Mesodermal cell (in vitro differentiated cells): ENCODE data around the gene HAUS1.
"Not testable (repeated sequence)": the region's sequence is repeated elsewhere in the genome, so short reads cannot be mapped to it uniquely, and the experiment has no call there.

ENCODE experiments used
- H3K27ac ChIP-seq: 2 replicates; pipeline ENCODE4 v1.7.0; 2013; ENCODE audit warnings: mild to moderate bottlenecking, low read depth, low read length, moderate library complexity; ENCODE audit not compliant: severe bottlenecking
- H3K36me3 ChIP-seq: 2 replicates; pipeline ENCODE4 v1.7.1; 2013; ENCODE audit warnings: mild to moderate bottlenecking, low read length, moderate library complexity; ENCODE audit not compliant: control insufficient read depth, insufficient read depth
- H3K4me1 ChIP-seq: one replicate; pipeline ENCODE4 v1.7.1; 2013; ENCODE audit warnings: mild to moderate bottlenecking, low read length; ENCODE audit not compliant: insufficient read depth, control insufficient read depth, poor library complexity, severe bottlenecking
- H3K4me3 ChIP-seq: 2 replicates; pipeline ENCODE4 v1.7.0; 2013; ENCODE audit warnings: low read length, control low read depth, mild to moderate bottlenecking; ENCODE audit not compliant: insufficient read depth, poor library complexity, severe bottlenecking; ENCODE audit errors: extremely low read depth
- H3K9me3 ChIP-seq: 2 replicates; pipeline ENCODE4 v1.7.1; 2013; ENCODE audit warnings: mild to moderate bottlenecking, low read length, moderate library complexity; ENCODE audit not compliant: control insufficient read depth
- WGBS, 2 experiments: methylation state at CpG; one replicate each; pipeline ENCODE4 v1.1.5; 2013; ENCODE audit warnings: missing lambda C conversion rate in 2 of 2; ENCODE audit not compliant: insufficient coverage in 2 of 2; 5-methylcytosine and 5-hydroxymethylcytosine counted together

The HAUS1 gene

DNA sequence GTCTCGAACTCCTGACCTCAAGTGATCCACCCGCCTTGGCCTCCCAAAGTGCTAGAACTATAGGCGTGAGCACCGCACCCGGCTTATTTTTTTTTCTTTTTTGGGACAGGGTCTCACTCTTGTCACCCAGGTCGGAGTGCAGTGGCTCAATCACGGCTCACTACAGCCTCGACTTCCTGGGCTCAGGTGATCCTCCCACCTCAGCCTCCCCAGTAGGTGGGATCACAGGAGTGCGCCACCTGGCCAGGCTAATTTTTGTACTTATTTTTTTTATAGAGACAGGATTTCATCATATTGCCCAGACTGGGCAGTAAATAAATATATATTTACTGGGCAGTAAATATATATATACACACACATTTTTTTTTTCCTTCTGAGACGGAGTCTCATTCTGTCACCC is 8.7 kb upstream of the HAUS1 start:
- 97% methylated on average over 9 of the region's 10 CpGs for WGBS, 2 experiments
- Histone ChIP-seq H3K4me1 (peaks cover 7% of the 10 kb centered on the region), H3K9me3 (no peaks in the 10 kb centered on the region), H3K36me3 (peaks cover 53% of the 10 kb centered on the region), H3K4me3 (no peak overlapping the region), H3K27ac (no peak overlapping the region)

DNA sequence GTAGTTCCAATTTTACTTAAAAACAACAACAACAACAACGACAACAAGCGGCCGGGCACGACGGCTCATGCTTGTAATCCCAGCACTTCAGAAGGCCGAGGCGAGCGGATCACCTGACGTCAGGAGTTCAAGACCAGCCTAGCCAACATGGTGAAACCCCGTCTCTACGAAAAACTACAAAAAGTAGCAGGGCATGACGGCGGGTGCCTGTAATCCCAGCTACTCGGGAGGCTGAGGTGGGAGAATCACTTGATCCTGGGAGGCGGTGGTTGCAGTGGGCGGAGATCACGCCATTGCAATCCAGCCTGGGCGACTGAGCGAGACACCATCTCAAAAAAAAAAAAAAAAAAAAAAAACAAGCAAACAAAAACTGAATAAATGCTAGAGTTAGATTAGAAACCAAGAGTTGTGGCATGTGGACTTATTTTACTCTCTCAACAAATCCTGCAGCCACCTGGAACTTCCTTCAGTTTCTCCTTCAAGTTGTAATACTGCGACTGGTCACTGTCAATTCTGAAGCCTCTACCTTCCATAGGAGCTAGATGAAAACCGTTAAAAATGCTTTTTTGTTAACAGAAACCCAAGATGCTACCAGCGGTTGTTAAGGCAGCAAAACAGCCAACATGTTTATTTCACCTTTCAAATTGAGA is 7.4 kb upstream of the HAUS1 start:
- Histone ChIP-seq H3K27ac (peak overlapping the region; percentile 88), H3K4me3 (peak overlapping the region; percentile 91)

DNA sequence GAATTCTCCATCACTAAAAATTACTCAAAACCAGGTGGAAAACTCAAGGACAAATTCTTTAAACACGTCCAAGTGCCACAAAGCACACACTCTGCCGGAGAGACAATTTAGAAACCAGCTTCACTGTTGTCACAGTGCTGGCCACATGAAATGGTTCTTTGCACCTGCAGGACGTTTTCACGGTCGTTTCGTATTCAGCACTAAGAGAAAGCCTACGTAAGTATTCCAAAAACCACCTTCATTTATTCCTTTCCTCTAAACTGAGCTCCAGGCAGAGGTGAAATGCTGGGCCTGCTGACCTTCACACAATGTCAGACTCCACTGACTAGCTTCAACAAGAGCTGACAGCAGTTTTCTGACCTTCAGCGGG is 6.8 kb upstream of the HAUS1 start:
- peaks cover 7% of the 10 kb centered on the region for H3K4me1 ChIP-seq
- H3K4me3 ChIP-seq: peak overlapping the region; percentile 91
- H3K36me3 ChIP-seq: peaks cover 35% of the 10 kb centered on the region
- WGBS, 2 experiments: 1% methylated on average over 8 of the region's 8 CpGs
- H3K9me3 ChIP-seq: no peaks in the 10 kb centered on the region
- peak overlapping the region; percentile 88 for H3K27ac ChIP-seq

More for the DNA sequence above, 7.4 kb upstream of the HAUS1 start:
- H3K9me3 ChIP-seq: no peaks in the 10 kb centered on the region
- 24 to 46% methylated on average over 9 to 13 of the region's 22 CpGs for WGBS, 2 experiments
- H3K36me3 ChIP-seq: peaks cover 41% of the 10 kb centered on the region
- peaks cover 7% of the 10 kb centered on the region for H3K4me1 ChIP-seq

- Histone ChIP-seq H3K27ac (peak within 1 kb of the TSS; percentile 88), H3K9me3 (no peaks in the 10 kb centered on the region), H3K4me3 (peak within 1 kb of the TSS; percentile 91), H3K36me3 (peaks cover 29% of the 10 kb centered on the region), H3K4me1 (peaks cover 7% of the 10 kb centered on the region)
- WGBS, 2 experiments: 0% methylated on average over 34 to 35 of the region's 53 CpGs
Measured at GRCh38 chr18:46097801-46098615, 6.2 kb upstream of the HAUS1 start, which contains the start of gene ATP5F1A. TSS of gene ATP5F1A (minus strand) at chr18:46098296. CDS start at chr18:46098231, 65 bp downstream.

DNA sequence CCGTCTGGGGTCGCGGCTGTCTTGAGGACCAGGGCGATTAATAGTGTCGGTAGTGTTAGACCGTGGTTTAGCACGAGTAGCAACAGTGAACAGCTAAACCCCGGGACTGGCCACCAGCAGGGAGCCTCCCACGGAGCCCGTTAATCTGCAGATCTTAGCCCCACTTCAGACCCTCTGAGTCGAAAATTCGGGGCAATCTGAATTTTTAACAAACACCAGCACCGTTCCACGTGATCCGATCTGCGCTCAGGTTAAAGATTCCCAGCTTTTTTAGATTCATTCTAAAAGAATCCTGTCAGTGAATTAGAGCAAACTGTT is 5.6 kb upstream of the HAUS1 start:
- WGBS, 2 experiments: 15 to 16% methylated on average over 14 to 15 of the region's 16 CpGs
- H3K27ac ChIP-seq: peak overlapping the region; percentile 88
- H3K4me1 ChIP-seq: peaks cover 7% of the 10 kb centered on the region
- H3K9me3 ChIP-seq: no peaks in the 10 kb centered on the region
- peaks cover 24% of the 10 kb centered on the region for H3K36me3 ChIP-seq
- peak overlapping the region; percentile 91 for H3K4me3 ChIP-seq

DNA sequence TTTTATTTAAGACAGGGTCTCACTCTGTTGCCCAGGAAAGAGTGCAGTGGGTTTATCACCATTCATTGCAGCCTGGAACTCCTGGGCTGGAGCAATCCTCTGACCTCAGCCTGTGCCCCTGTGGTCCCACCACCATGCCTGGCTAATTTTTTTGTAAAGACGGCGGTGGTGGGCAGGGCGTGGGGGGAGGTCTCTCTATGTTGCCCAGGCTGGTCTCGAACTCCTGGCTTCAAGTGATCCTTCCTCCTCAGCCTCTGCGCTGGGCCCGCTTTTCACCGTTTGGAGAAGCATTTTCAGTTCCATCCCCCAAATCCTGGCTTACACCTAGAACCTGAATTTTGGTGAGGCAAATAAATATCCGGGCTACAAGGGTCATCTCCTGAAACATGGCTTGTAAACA is 4.7 kb upstream of the HAUS1 start:
- no peaks in the 10 kb centered on the region for H3K9me3 ChIP-seq
- no peak overlapping the region for H3K27ac ChIP-seq
- WGBS, 2 experiments: 95 to 96% methylated on average over 8 of the region's 8 CpGs
- H3K4me1 ChIP-seq: peaks cover 7% of the 10 kb centered on the region
- H3K4me3 ChIP-seq: no peak overlapping the region
- H3K36me3 ChIP-seq: peaks cover 15% of the 10 kb centered on the region

DNA sequence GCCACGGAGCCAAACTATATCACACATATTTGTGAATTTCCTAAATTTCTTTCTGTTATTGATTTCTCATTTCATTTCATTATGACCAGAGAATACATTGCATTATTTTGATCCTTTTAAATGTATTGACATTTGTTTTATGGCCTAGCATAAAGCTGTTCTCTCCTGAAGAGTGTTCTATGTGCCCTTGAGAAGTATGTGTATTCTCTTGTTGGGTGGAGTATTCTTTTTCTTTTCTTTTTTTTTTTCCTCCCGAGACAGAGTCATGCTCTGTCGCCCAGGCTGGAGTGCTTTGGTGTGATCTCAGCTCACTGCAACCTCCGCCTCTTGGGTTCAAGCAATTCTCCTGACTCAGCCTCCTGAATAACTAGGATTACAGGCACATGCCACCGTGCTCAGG is 5.2 kb downstream of the HAUS1 start:
- no peaks in the 10 kb centered on the region for H3K9me3 ChIP-seq
- 82 to 88% methylated on average over 3 of the region's 5 CpGs for WGBS, 2 experiments
- H3K4me1 ChIP-seq: no peaks in the 10 kb centered on the region
- no peak overlapping the region for H3K4me3 ChIP-seq
- peaks cover 62% of the 10 kb centered on the region for H3K36me3 ChIP-seq
- no peak overlapping the region for H3K27ac ChIP-seq

DNA sequence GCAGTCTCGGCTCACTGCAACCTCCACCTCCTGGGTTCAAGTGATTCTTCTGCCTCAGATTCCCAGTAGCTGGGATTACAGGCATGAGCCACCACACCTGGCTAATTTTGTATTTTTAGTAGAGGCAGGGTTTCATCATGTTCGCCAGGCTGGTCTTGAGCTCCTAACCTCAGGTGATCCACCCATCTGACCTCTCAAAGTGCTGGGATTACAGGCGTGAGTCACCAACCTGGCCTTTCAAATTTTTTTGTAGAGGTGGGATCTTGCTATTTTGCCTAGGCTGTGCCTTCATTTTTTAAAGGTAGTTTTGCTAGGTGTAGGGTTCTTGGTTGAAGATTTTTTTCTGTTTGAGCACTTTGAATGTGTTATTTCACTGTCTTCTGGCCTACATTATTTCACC is 6.2 kb downstream of the HAUS1 start:
- no peaks in the 10 kb centered on the region for H3K9me3 ChIP-seq
- peaks cover 72% of the 10 kb centered on the region for H3K36me3 ChIP-seq
- H3K4me3 ChIP-seq: no peak overlapping the region
- 80 to 92% methylated on average over 2 of the region's 3 CpGs for WGBS, 2 experiments
- H3K4me1 ChIP-seq: no peaks in the 10 kb centered on the region
- H3K27ac ChIP-seq: no peak overlapping the region

- Histone ChIP-seq H3K4me1 (no peaks in the 10 kb centered on the region), H3K27ac (no peak overlapping the region), H3K9me3 (no peaks in the 10 kb centered on the region), H3K36me3 (peaks cover 61% of the 10 kb centered on the region), H3K4me3 (no peak overlapping the region)
- WGBS, 2 experiments: no CpG with 5 or more reads among the region's 1 CpG
Measured at GRCh38 chr18:46113751-46114150, 9.6 kb downstream of the HAUS1 start.

GRCh38 chr18:46126625-46127024 is 22.4 kb downstream of the HAUS1 start:
- peaks cover 68% of the 10 kb centered on the region for H3K36me3 ChIP-seq
- not testable (repeated sequence) for H3K9me3 ChIP-seq, H3K4me3 ChIP-seq, H3K4me1 ChIP-seq, H3K27ac ChIP-seq
- WGBS, 2 experiments: 96 to 100% methylated on average over 1 to 3 of the region's 4 CpGs

GRCh38 chr18:46130061-46130460 is 25.9 kb downstream of the HAUS1 start:
- Histone ChIP-seq H3K36me3 (peaks cover 46% of the 10 kb centered on the region), H3K4me1 (no peaks in the 10 kb centered on the region), H3K9me3 (no peaks in the 10 kb centered on the region), H3K27ac (no peak overlapping the region), H3K4me3 (no peak overlapping the region)
- WGBS, 2 experiments: 94 to 100% methylated on average over 2 of the region's 2 CpGs
